Stimulated activated CD8-positive, alpha-beta memory T cell treated with anti-CD3 and anti-CD28 coated beads, Interleukin-15, amount 100 ng/mL, for 48 hours (primary cell): ENCODE measurements around the gene ARPC3.
"Not testable (repeated sequence)": the region's sequence is repeated elsewhere in the genome, so short reads cannot be mapped to it uniquely, and the experiment has no call there.

Experiments used
- DNase-seq, 2 donors: peaks; one replicate each; pipeline ENCODE4 v3.0.0-alpha.2; 2020; ENCODE audit warnings: low read depth in 2 of 2

ARPC3 gene

DNA sequence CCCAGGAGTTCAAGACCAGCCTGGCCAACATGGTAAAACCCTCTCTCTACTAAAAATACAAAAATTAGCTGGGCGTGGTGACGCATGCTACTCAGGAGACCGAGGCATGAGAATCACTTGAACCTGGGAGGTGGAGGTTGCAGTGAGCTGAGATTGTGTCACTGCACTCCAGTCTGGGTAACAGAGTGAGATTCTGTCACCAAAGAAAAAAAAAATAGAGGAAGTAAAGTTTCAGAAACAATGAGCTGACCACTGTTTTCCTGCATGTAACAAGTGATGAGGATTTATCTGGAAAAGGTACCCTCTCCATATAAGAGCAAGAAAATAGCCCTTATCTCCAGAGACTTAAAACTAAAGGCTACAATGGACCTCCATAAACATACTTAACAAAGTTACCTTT lies 33.0 kb downstream of the ARPC3 start:
- DNase-seq, result not testable (repeated sequence)

DNA sequence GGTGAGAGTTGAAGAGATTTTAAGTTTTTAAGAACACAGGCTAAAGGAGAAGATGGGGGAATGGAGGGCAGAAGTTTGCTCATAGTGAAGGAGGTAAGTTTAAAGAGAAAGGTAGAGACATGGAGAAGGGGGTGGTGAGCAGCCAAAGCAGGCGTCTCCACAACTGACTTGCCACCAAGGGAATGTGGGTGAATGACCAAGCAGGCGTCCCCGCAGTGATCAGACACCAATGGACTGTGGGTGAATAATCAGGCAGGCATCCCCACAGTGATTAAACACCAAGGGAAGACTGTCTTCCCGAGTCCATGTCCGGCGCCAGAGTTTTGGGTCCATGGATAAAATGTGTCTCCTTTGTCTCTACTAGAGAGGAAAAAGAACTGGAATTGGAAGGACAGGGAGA lies 40.1 kb downstream of the ARPC3 start:
- not testable (repeated sequence) for DNase-seq

DNA sequence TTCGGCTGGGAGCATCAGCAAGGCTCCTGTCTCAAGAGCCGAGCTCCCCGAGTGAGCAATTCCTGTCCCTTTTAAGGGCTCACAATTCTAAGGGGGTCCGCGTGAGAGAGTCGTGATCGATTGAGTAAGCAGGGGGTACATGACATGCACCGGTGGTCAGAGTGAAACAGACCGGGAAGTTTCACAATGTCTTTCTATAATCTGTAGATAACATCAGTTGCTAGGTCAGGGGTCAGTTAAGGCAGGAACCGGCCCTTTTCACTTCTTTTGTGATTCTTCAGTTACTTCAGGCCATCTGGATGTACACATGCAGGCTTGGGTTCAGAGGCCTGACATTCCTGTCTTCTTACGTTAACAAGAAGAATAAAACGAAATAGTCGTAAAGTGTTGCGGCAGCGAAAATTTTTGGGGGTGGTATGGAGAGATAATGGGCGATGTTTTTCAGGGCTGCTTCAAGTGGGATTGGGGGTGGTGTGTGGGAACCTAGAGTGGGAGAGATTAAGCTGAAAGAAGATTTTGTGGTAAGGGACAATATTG lies 44.9 kb downstream of the ARPC3 start:
- DNase-seq, result not testable (repeated sequence)

DNA sequence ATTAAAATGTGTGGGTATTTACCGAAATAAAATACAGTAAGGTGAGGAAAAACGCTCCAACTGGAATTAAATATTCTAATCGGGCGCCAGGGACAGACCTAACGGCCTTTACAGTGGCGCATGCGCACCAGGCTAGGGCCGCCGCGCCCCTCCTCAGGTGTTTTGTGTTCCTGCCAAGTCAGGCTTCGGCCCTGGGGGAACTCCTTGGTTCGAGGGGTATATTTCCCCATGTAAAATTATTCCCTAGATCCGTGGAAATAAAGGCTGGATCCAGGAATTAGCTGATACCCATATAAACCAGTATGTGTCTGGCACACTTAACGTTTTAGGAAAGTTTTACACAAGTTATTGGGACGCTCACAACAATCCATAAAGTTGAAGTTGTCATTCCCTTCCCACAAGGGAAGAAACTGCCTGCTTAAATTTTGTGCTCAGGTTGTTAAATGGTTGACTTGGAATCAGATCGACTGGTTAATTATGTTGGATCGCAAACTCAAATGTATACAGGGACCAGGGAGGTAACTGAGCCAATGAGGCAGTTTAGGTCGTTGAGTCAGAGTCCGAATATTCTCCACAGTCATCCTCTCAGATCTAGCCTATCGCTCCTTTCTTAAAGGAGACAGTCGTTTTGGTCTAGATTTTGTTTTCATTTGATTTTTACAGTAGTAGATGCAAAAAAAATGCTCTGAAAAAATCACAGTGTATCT lies 46.0 kb downstream of the ARPC3 start:
- peak; percentile 67 to 68 for DNase-seq

DNA sequence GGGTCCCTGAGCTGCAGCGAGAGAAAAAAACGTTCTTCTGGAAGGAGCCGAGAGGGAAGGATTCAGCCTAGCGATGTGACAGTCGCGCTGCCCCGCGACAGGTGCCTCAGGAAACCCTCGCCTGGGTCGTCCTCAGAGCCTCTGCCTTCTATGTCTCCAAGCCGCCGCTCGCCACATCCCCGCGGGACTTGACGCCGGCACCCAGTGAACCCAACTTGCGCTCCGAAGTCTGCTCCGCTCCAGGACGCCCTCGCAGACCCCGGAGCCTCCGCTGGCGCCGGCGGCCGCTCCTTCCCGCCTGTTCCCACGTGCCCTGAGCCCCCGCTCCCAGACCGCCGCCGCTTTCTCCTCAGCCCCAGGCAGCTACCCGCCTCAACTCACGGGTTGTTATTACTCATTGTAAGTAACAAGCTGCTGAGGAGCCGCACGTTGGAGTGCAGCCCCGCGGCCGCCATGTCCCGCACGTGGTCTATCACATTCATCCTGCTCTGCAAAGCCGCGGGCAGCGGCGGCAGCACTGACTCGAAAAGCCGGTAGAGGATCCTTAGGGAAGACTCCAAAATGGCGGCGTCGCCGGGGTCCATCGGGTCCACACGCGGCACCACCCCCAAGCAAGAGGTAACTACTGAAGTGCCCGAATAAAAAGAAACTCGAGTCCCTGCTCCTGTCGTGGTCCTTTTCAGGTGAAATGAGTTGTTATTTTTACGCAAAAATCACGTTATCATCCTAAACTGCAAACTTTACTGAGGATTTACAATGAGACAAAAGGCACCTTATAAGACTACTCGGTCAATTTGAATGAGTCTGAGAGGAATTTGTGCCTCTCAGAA lies 46.8 kb downstream of the ARPC3 start, which contains the start of gene ANAPC7:
ANAPC7 (minus strand) TSS at position 563 of the 830 bp plus-strand sequence; CDS start at position 482, 81 bp downstream.
- DNase-seq, result peak; percentile 65 to 78
